Activated naive CD8-positive, alpha-beta T cell treated with anti-CD3 and anti-CD28 coated beads for 36 hours (primary cell): Measurements from ENCODE around the gene ADM2. TPM values are rescaled to one million over a fixed set of nuclear protein-coding genes. Genes with fewer than 3 reads are reported as not detected.

Source experiments
- DNase-seq: peaks from one replicate; pipeline ENCODE4 v3.0.0; 2021
- H3K27ac Mint-ChIP-seq: one replicate; pipeline ENCODE4 v1.8.0; 2022; ENCODE audit warnings: mild to moderate bottlenecking, moderate library complexity, mixed read lengths
- H3K27me3 Mint-ChIP-seq: one replicate; pipeline ENCODE4 v1.8.0; 2022; ENCODE audit warnings: mild to moderate bottlenecking, mixed read lengths
- H3K36me3 Mint-ChIP-seq: one replicate; pipeline ENCODE4 v1.8.0; 2021; ENCODE audit warnings: mild to moderate bottlenecking, mixed read lengths
- H3K4me1 Mint-ChIP-seq: one replicate; pipeline ENCODE4 v1.8.0; 2021; ENCODE audit warnings: mixed read lengths
- H3K4me3 Mint-ChIP-seq: one replicate; pipeline ENCODE4 v1.8.0; 2022; ENCODE audit warnings: mild to moderate bottlenecking, moderate library complexity, mixed read lengths
- H3K9me3 Mint-ChIP-seq: one replicate; pipeline ENCODE4 v1.8.0; 2022; ENCODE audit warnings: mixed read lengths
- total RNA-seq, 2 experiments: library from RNA; stranded (reverse); gene quantifications; one replicate each; pipeline ENCODE4 v1.2.3, GENCODE V29; 2021

ADM2 gene
- total RNA-seq, 2 experiments from 2014 or later = 6.7 to 7.5 TPM

- DNase-seq = no peak
- Mint-ChIP-seq H3K27me3 (no peaks in the 10 kb centered on the region), H3K36me3 (peaks cover 9% of the 10 kb centered on the region), H3K27ac (no peak overlapping the region), H3K4me1 (peaks cover 24% of the 10 kb centered on the region), H3K4me3 (no peak overlapping the region), H3K9me3 (no peaks in the 10 kb centered on the region)
These were observed 39.8 kb upstream of the ADM2 start for GRCh38 chr22:50441428-50441993.

GRCh38 chr22:50443197-50443596 is 38.1 kb upstream of the ADM2 start:
- Mint-ChIP-seq H3K4me1 (peaks cover 24% of the 10 kb centered on the region), H3K4me3 (no peak overlapping the region), H3K9me3 (no peaks in the 10 kb centered on the region), H3K27ac (peak overlapping the region; percentile 79), H3K27me3 (no peaks in the 10 kb centered on the region), H3K36me3 (peaks cover 12% of the 10 kb centered on the region)
- DNase-seq = no peak

GRCh38 chr22:50443801-50444625 is 37.3 kb upstream of the ADM2 start:
- H3K36me3 Mint-ChIP-seq = peaks cover 17% of the 10 kb centered on the region
- peak overlapping the region; percentile 79 for H3K27ac Mint-ChIP-seq
- H3K9me3 Mint-ChIP-seq = no peaks in the 10 kb centered on the region
- no peak for DNase-seq
- H3K4me1 Mint-ChIP-seq = peaks cover 24% of the 10 kb centered on the region
- no peaks in the 10 kb centered on the region for H3K27me3 Mint-ChIP-seq
- no peak overlapping the region for H3K4me3 Mint-ChIP-seq

- DNase-seq = no peak
- Mint-ChIP-seq H3K36me3 (peaks cover 19% of the 10 kb centered on the region), H3K27ac (peak overlapping the region; percentile 90), H3K4me3 (peak overlapping the region; percentile 37), H3K4me1 (peaks cover 24% of the 10 kb centered on the region), H3K9me3 (no peaks in the 10 kb centered on the region), H3K27me3 (no peaks in the 10 kb centered on the region)
These were observed 36.7 kb upstream of the ADM2 start for GRCh38 chr22:50444663-50445062.

GRCh38 chr22:50445071-50445879 is 36.1 kb upstream of the ADM2 start:
- peak; percentile 65 for DNase-seq
- no peaks in the 10 kb centered on the region for H3K9me3 Mint-ChIP-seq
- peaks cover 26% of the 10 kb centered on the region for H3K4me1 Mint-ChIP-seq
- H3K36me3 Mint-ChIP-seq = peaks cover 22% of the 10 kb centered on the region
- H3K4me3 Mint-ChIP-seq = peak overlapping the region; percentile 37
- H3K27me3 Mint-ChIP-seq = no peaks in the 10 kb centered on the region
- peak overlapping the region; percentile 90 for H3K27ac Mint-ChIP-seq

- Mint-ChIP-seq H3K4me1 (peaks cover 26% of the 10 kb centered on the region), H3K4me3 (peak overlapping the region; percentile 22), H3K27ac (peak overlapping the region; percentile 90), H3K36me3 (peaks cover 26% of the 10 kb centered on the region), H3K27me3 (no peaks in the 10 kb centered on the region), H3K9me3 (no peaks in the 10 kb centered on the region)
- DNase-seq = no peak
These were observed 35.2 kb upstream of the ADM2 start for GRCh38 chr22:50445880-50446707.

GRCh38 chr22:50446708-50447575 is 34.4 kb upstream of the ADM2 start:
- DNase-seq = no peak
- Mint-ChIP-seq H3K9me3 (no peaks in the 10 kb centered on the region), H3K4me1 (peaks cover 26% of the 10 kb centered on the region), H3K4me3 (no peak overlapping the region), H3K27ac (peak overlapping the region; percentile 29), H3K27me3 (no peaks in the 10 kb centered on the region), H3K36me3 (peaks cover 29% of the 10 kb centered on the region)

- Mint-ChIP-seq H3K4me3 (no peak overlapping the region), H3K4me1 (peaks cover 27% of the 10 kb centered on the region), H3K36me3 (peaks cover 30% of the 10 kb centered on the region), H3K27ac (peak overlapping the region; percentile 29), H3K27me3 (no peaks in the 10 kb centered on the region), H3K9me3 (no peaks in the 10 kb centered on the region)
- no peak for DNase-seq
These were observed 33.5 kb upstream of the ADM2 start for GRCh38 chr22:50447576-50448551.

GRCh38 chr22:50452649-50453048 is 28.7 kb upstream of the ADM2 start:
- Mint-ChIP-seq H3K4me1 (peaks cover 17% of the 10 kb centered on the region), H3K36me3 (peaks cover 31% of the 10 kb centered on the region), H3K27me3 (no peaks in the 10 kb centered on the region), H3K4me3 (no peak overlapping the region), H3K27ac (peak overlapping the region; percentile 79), H3K9me3 (no peaks in the 10 kb centered on the region)
- no peak for DNase-seq

- no peaks in the 10 kb centered on the region for H3K9me3 Mint-ChIP-seq
These were observed 26.7 kb upstream of the ADM2 start for GRCh38 chr22:50454556-50455075.

GRCh38 chr22:50455201-50455600 is 26.1 kb upstream of the ADM2 start:
- Mint-ChIP-seq H3K27ac (no peak overlapping the region), H3K36me3 (peaks cover 22% of the 10 kb centered on the region), H3K27me3 (no peaks in the 10 kb centered on the region), H3K4me3 (no peak overlapping the region), H3K9me3 (no peaks in the 10 kb centered on the region), H3K4me1 (peaks cover 15% of the 10 kb centered on the region)
- DNase-seq = no peak

More at GRCh38 chr22:50454556-50455075, 26.7 kb upstream of the ADM2 start:
- no peak for DNase-seq
- H3K27me3 Mint-ChIP-seq = no peaks in the 10 kb centered on the region
- no peak overlapping the region for H3K4me3 Mint-ChIP-seq
- peaks cover 17% of the 10 kb centered on the region for H3K4me1 Mint-ChIP-seq
- H3K27ac Mint-ChIP-seq = no peak overlapping the region
- peaks cover 25% of the 10 kb centered on the region for H3K36me3 Mint-ChIP-seq

GRCh38 chr22:50456026-50456425 is 25.3 kb upstream of the ADM2 start:
- H3K9me3 Mint-ChIP-seq = no peaks in the 10 kb centered on the region
- DNase-seq = no peak
- no peaks in the 10 kb centered on the region for H3K27me3 Mint-ChIP-seq
- H3K4me3 Mint-ChIP-seq = no peak overlapping the region
- H3K27ac Mint-ChIP-seq = no peak overlapping the region
- H3K4me1 Mint-ChIP-seq = peaks cover 15% of the 10 kb centered on the region
- peaks cover 24% of the 10 kb centered on the region for H3K36me3 Mint-ChIP-seq
